ENCODE measurements around the gene CLCN7. TPM values are rescaled to one million over a fixed set of nuclear protein-coding genes. Genes with fewer than 3 reads are reported as not detected.
"Not testable (repeated sequence)": the region's sequence is repeated elsewhere in the genome, so short reads cannot be mapped to it uniquely, and the experiment has no call there.

Gene CLCN7
- total RNA-seq, 1 donor from 2014 or later = 36.6 TPM

GRCh38 chr16:1442697-1443096 lies 32.1 kb downstream of the CLCN7 start:
- no peak for TF ChIP-seq CTCF (IDR thresholded peaks at IDR 0.05; ENCODE audit: insufficient read depth, low read length, severe bottlenecking)
- Histone ChIP-seq H3K27me3 (ENCODE audit: control insufficient read depth, insufficient read depth, low read length) (no peaks in the 10 kb centered on the region), H3K4me3 (ENCODE audit: low read depth, low read length) (no peak overlapping the region), H3K36me3 (ENCODE audit: control insufficient read depth, insufficient read depth, low read length) (peaks cover 1% of the 10 kb centered on the region)
- FAIRE-seq = no peak
- DNase-seq (ENCODE audit: low read depth) = no peak

- H3K36me3 ChIP-seq (ENCODE audit: control insufficient read depth, insufficient read depth, low read length) = no peaks in the 10 kb centered on the region
- TF ChIP-seq CTCF (IDR thresholded peaks at IDR 0.05; ENCODE audit: insufficient read depth, low read length, severe bottlenecking) = no peak
- FAIRE-seq (no peak), DNase-seq (ENCODE audit: low read depth) (no peak)
- no peaks in the 10 kb centered on the region for H3K27me3 ChIP-seq (ENCODE audit: control insufficient read depth, insufficient read depth, low read length)
- H3K4me3 ChIP-seq (ENCODE audit: low read depth, low read length) = no peak overlapping the region
Observed at GRCh38 chr16:1441391-1441829, 33.4 kb downstream of the CLCN7 start.

- H3K4me3 ChIP-seq (ENCODE audit: low read depth, low read length); H3K36me3 ChIP-seq (ENCODE audit: control insufficient read depth, insufficient read depth, low read length); DNase-seq (ENCODE audit: low read depth); FAIRE-seq; H3K27me3 ChIP-seq (ENCODE audit: control insufficient read depth, insufficient read depth, low read length): not testable (repeated sequence)
Observed at GRCh38 chr16:1439699-1440074, 35.1 kb downstream of the CLCN7 start.

- no peaks in the 10 kb centered on the region for H3K36me3 ChIP-seq (ENCODE audit: control insufficient read depth, insufficient read depth, low read length)
- H3K4me3 ChIP-seq (ENCODE audit: low read depth, low read length) = no peak overlapping the region
- TF ChIP-seq CTCF (IDR thresholded peaks at IDR 0.05; ENCODE audit: insufficient read depth, low read length, severe bottlenecking) = no peak
- no peaks in the 10 kb centered on the region for H3K27me3 ChIP-seq (ENCODE audit: control insufficient read depth, insufficient read depth, low read length)
- no peak for FAIRE-seq
- DNase-seq (ENCODE audit: low read depth) = no peak
Observed at GRCh38 chr16:1439058-1439698, 35.6 kb downstream of the CLCN7 start.

- no peak for DNase-seq (ENCODE audit: low read depth)
- no peak for FAIRE-seq
Observed at GRCh38 chr16:1438229-1439057, 36.4 kb downstream of the CLCN7 start.

More at GRCh38 chr16:1438229-1439057, 36.4 kb downstream of the CLCN7 start:
- Histone ChIP-seq H3K4me3 (ENCODE audit: low read depth, low read length) (no peak overlapping the region), H3K27me3 (ENCODE audit: control insufficient read depth, insufficient read depth, low read length) (no peaks in the 10 kb centered on the region), H3K36me3 (ENCODE audit: control insufficient read depth, insufficient read depth, low read length) (no peaks in the 10 kb centered on the region)
- TF ChIP-seq CTCF (IDR thresholded peaks at IDR 0.05; ENCODE audit: insufficient read depth, low read length, severe bottlenecking) = no peak
